ENCODE results near the gene SEMA4C. TPM values are rescaled to one million over a fixed set of nuclear protein-coding genes. Genes with fewer than 3 reads are reported as not detected.

Gene SEMA4C
- polyA plus RNA-seq, 1 donor from 2014 or later = 88.7 TPM

GRCh38 chr2:96817882-96818281, 52.0 kb downstream of the SEMA4C start:
- no peaks in the 10 kb centered on the region for H3F3A ChIP-seq (ENCODE audit: insufficient read depth, low read length, poor library complexity, severe bottlenecking)
- H3K9me3 ChIP-seq (ENCODE audit: low read length) = no peaks in the 10 kb centered on the region
- H3K9me2 ChIP-seq (ENCODE audit: insufficient read depth, low read length) = no peaks in the 10 kb centered on the region
- peak overlapping the region; percentile 75 for H3K4me3 ChIP-seq (ENCODE audit: low read length)
- peak overlapping the region; percentile 72 for H3K9ac ChIP-seq (ENCODE audit: low read length)
- H3K4me2 ChIP-seq (ENCODE audit: low read length) = peak overlapping the region; percentile 99
- H3K27ac ChIP-seq (ENCODE audit: low read length) = no peak overlapping the region
- H3K79me2 ChIP-seq (replicated peaks; ENCODE audit: insufficient read depth, low read length) = peaks cover 32% of the 10 kb centered on the region
- H3K36me3 ChIP-seq (ENCODE audit: insufficient read depth, low read length) = no peaks in the 10 kb centered on the region
- TF ChIP-seq CTCF (IDR thresholded peaks at IDR 0.05; ENCODE audit: poor library complexity, severe bottlenecking) (no peak), REST (IDR thresholded peaks at IDR 0.05; ENCODE audit: borderline replicate concordance) (no peak), POLR2AphosphoS5 (IDR thresholded peaks at IDR 0.05) (no peak), SMC3 (conservative IDR thresholded peaks at IDR 0.05; ENCODE audit: poor library complexity) (no peak), EZH2 (IDR thresholded peaks at IDR 0.05; ENCODE audit: borderline replicate concordance, insufficient read depth, low read length, poor library complexity, severe bottlenecking) (no peak), MXI1 (conservative IDR thresholded peaks at IDR 0.05; ENCODE audit: poor library complexity, severe bottlenecking) (no peak), RAD21 (conservative IDR thresholded peaks at IDR 0.05) (no peak), EP300 (conservative IDR thresholded peaks at IDR 0.05; ENCODE audit: poor library complexity, severe bottlenecking) (no peak)
- H3K27me3 ChIP-seq (ENCODE audit: insufficient read depth, low read depth, low read length) = no peaks in the 10 kb centered on the region
- H2AFZ ChIP-seq (ENCODE audit: low read depth, low read length) = no peak overlapping the region
- H4K20me1 ChIP-seq (ENCODE audit: insufficient read depth) = no peaks in the 10 kb centered on the region

GRCh38 chr2:96816836-96817702, 52.8 kb downstream of the SEMA4C start:
- H3F3A ChIP-seq (ENCODE audit: insufficient read depth, low read length, poor library complexity, severe bottlenecking) = no peaks in the 10 kb centered on the region
- H3K27ac ChIP-seq (ENCODE audit: low read length) = no peak overlapping the region
- peak overlapping the region; percentile 72 for H3K9ac ChIP-seq (ENCODE audit: low read length)
- no peak for TF ChIP-seq EZH2 (IDR thresholded peaks at IDR 0.05; ENCODE audit: borderline replicate concordance, insufficient read depth, low read length, poor library complexity, severe bottlenecking)
- TF ChIP-seq REST (IDR thresholded peaks at IDR 0.05; ENCODE audit: borderline replicate concordance) = no peak
- no peak for TF ChIP-seq MXI1 (conservative IDR thresholded peaks at IDR 0.05; ENCODE audit: poor library complexity, severe bottlenecking)
- TF ChIP-seq TAF1 (IDR thresholded peaks at IDR 0.05; ENCODE audit: low read depth) = no peak
- TF ChIP-seq POLR2AphosphoS5 (IDR thresholded peaks at IDR 0.05) = no peak
- no peak for TF ChIP-seq EP300 (conservative IDR thresholded peaks at IDR 0.05; ENCODE audit: poor library complexity, severe bottlenecking)
- TF ChIP-seq SMC3 (conservative IDR thresholded peaks at IDR 0.05; ENCODE audit: poor library complexity) = no peak
- TF ChIP-seq CTCF (IDR thresholded peaks at IDR 0.05; ENCODE audit: poor library complexity, severe bottlenecking) = no peak
- no peak for TF ChIP-seq RAD21 (conservative IDR thresholded peaks at IDR 0.05)
- no peak overlapping the region for H2AFZ ChIP-seq (ENCODE audit: low read depth, low read length)
- H3K4me2 ChIP-seq (ENCODE audit: low read length) = peak overlapping the region; percentile 99
- no peaks in the 10 kb centered on the region for H3K9me2 ChIP-seq (ENCODE audit: insufficient read depth, low read length)
- H4K20me1 ChIP-seq (ENCODE audit: insufficient read depth) = no peaks in the 10 kb centered on the region
- no peaks in the 10 kb centered on the region for H3K27me3 ChIP-seq (ENCODE audit: insufficient read depth, low read depth, low read length)
- no peaks in the 10 kb centered on the region for H3K9me3 ChIP-seq (ENCODE audit: low read length)
- peak overlapping the region; percentile 75 for H3K4me3 ChIP-seq (ENCODE audit: low read length)
- peaks cover 32% of the 10 kb centered on the region for H3K79me2 ChIP-seq (replicated peaks; ENCODE audit: insufficient read depth, low read length)
- H3K36me3 ChIP-seq (ENCODE audit: insufficient read depth, low read length) = no peaks in the 10 kb centered on the region

All from neural cell (in vitro differentiated cells).